GM12878 (cell line): ENCODE measurements around the gene SH3BGRL3. TPM values are rescaled to one million over a fixed set of nuclear protein-coding genes. Genes with fewer than 3 reads are reported as not detected.

Experiments used
- ATAC-seq: fragments of 200-7000 bp; cut with Tn5 transposase; 3 replicates; pipeline ENCODE4 v1.9.1; 2020; ENCODE audit warnings: mild to moderate bottlenecking, moderate library complexity
- BruUV-seq: library from RNA; stranded (reverse); fragments of 400-500 nt; replicated peaks from 2 replicates; lab custom pipeline; 2021; lab: Mats Ljungman, UMichigan
- CTCF ChIA-PET: fragments of 300-600 bp; sonication (Branson Sonifier 250); formaldehyde crosslinking; extraction: SDS; loops from one replicate; lab custom pipeline; 2021; ENCODE audit warnings: inconsistent platforms; lab: Yijun Ruan, JAX
- POLR2A ChIA-PET: fragments of 350-600 bp; formaldehyde crosslinking; extraction: SDS; loops from one replicate; lab custom pipeline; 2021; ENCODE audit warnings: inconsistent platforms; lab: Charles Lee
- RAD21 ChIA-PET: fragments of 300-600 bp; sonication (Branson Sonifier 250); formaldehyde crosslinking; loops from one replicate; lab custom pipeline; 2023; ENCODE audit warnings: antibody characterized with exemption; ENCODE audit not compliant: unreplicated experiment; lab: Charles Lee
- SMC1A ChIA-PET: fragments of 300-600 bp; sonication (Branson Sonifier 250); formaldehyde crosslinking; loops from one replicate; lab custom pipeline; 2023; ENCODE audit not compliant: unreplicated experiment, uncharacterized antibody; lab: Charles Lee
- DNase-seq: peaks from one replicate; pipeline ENCODE4 v3.0.0-alpha.2; 2011; ENCODE audit warnings: low read depth, low spot score
- FAIRE-seq: peaks from 3 replicates; lab custom pipeline; 2011; peaks lifted over from hg19 to GRCh38; lab: Jason Lieb, UNC
- H2AFZ ChIP-seq: 2 replicates; pipeline ENCODE4 v1.6.0; 2011; ENCODE audit warnings: low read depth, low read length, control low read depth; ENCODE audit not compliant: control insufficient read depth
- H3K27ac ChIP-seq: 2 replicates; pipeline ENCODE4 v1.5.1; 2011; ENCODE audit warnings: control low read depth; ENCODE audit not compliant: control insufficient read depth, insufficient read depth
- H3K27me3 ChIP-seq, 2 experiments: replicated peaks in 1 of 2; 2 replicates each; pipeline versions ENCODE4 v1.6.0 to v1.6.1; 2011; ENCODE audit warnings: low read length in 1 of 2; ENCODE audit not compliant: control insufficient read depth in 2 of 2, insufficient read depth in 2 of 2
- H3K36me3 ChIP-seq, 2 experiments: 2 replicates each; pipeline ENCODE4 v1.5.1; 2011; ENCODE audit warnings: low read length in 1 of 2; ENCODE audit not compliant: control insufficient read depth in 2 of 2, insufficient read depth in 2 of 2
- H3K4me1 ChIP-seq: 2 replicates; pipeline ENCODE4 v1.6.1; 2011; ENCODE audit warnings: mild to moderate bottlenecking, low read length, moderate library complexity, mixed read lengths; ENCODE audit not compliant: control insufficient read depth, insufficient read depth
- H3K4me2 ChIP-seq: 2 replicates; pipeline ENCODE4 v1.6.0; 2011; ENCODE audit warnings: control low read depth; ENCODE audit not compliant: control insufficient read depth, insufficient read depth
- H3K4me3 ChIP-seq: fragments of 200-600 bp; sonication (generic); 2 replicates; pipeline ENCODE4 v1.5.1; 2016
- H3K79me2 ChIP-seq: 2 replicates; pipeline ENCODE4 v1.6.0; 2011; ENCODE audit warnings: low read length; ENCODE audit not compliant: control insufficient read depth, insufficient read depth
- H3K9ac ChIP-seq: 2 replicates; pipeline ENCODE4 v1.8.0; 2011; ENCODE audit warnings: low read length, control low read depth, mixed read lengths; ENCODE audit not compliant: control insufficient read depth, insufficient read depth
- H3K9me3 ChIP-seq: replicated peaks from 3 replicates; pipeline ENCODE4 v1.5.1; 2011; ENCODE audit warnings: mild to moderate bottlenecking, low read length; ENCODE audit not compliant: control insufficient read depth, insufficient read depth
- H4K20me1 ChIP-seq: 2 replicates; pipeline ENCODE4 v1.6.0; 2011; ENCODE audit not compliant: control insufficient read depth, insufficient read depth
- ATF7 ChIP-seq: fragments of 450-650 bp; IDR thresholded peaks from 2 replicates; pipeline ENCODE4 v1.6.1; 2016; ENCODE audit warnings: low read depth, mild to moderate bottlenecking
- CEBPB ChIP-seq, 2 experiments: fragments of 150-350 bp in 1 of 2; IDR thresholded peaks; 2 replicates each; pipeline ENCODE4 v1.6.1; 2012 to 2014; ENCODE audit warnings: low read depth in 2 of 2, low read length in 2 of 2, borderline replicate concordance in 1 of 2, inconsistent platforms in 1 of 2
- ESRRA ChIP-seq: IDR thresholded peaks from 2 replicates; pipeline ENCODE4 v1.6.1; 2012; ENCODE audit warnings: mild to moderate bottlenecking, low read length, improper control_type of control experiment
- KLF5 ChIP-seq: fragments of 450-650 bp; IDR thresholded peaks from 2 replicates; pipeline ENCODE4 v1.6.1; 2014; ENCODE audit warnings: mild to moderate bottlenecking; ENCODE audit not compliant: partially characterized antibody
- NBN ChIP-seq: fragments of 450-650 bp; IDR thresholded peaks from 2 replicates; pipeline ENCODE4 v1.6.1; 2016
- PML ChIP-seq: IDR thresholded peaks from 2 replicates; pipeline ENCODE4 v1.6.1; 2012; ENCODE audit warnings: low read length, inconsistent platforms
- RAD21 ChIP-seq: IDR thresholded peaks from 2 replicates; pipeline ENCODE4 v1.6.1; 2011; ENCODE audit warnings: mild to moderate bottlenecking, low read depth, low read length, moderate library complexity; ENCODE audit not compliant: insufficient read depth
- RB1 ChIP-seq: fragments of 450-650 bp; formaldehyde crosslinking; IDR thresholded peaks from 2 replicates; pipeline ENCODE4 v1.6.1; 2017; ENCODE audit warnings: mild to moderate bottlenecking, borderline replicate concordance
- SMC3 ChIP-seq: IDR thresholded peaks from 2 replicates; pipeline ENCODE4 v1.6.1; 2011; ENCODE audit warnings: low read length, improper control_type of control experiment, borderline replicate concordance
- ZNF217 ChIP-seq: fragments of 450-650 bp; IDR thresholded peaks from 2 replicates; pipeline ENCODE4 v1.6.1; 2017; ENCODE audit warnings: antibody characterized with exemption, mild to moderate bottlenecking
- WGBS: methylation state at CpG from one replicate; pipeline ENCODE4 v1.1.6; 2016; ENCODE audit warnings: low lambda C conversion rate; ENCODE audit not compliant: insufficient replicate concordance, insufficient coverage; ENCODE audit errors: missing lambda C conversion rate; 5-methylcytosine and 5-hydroxymethylcytosine counted together
- in situ Hi-C: fragments of 300-500 bp; cut with MboI; formaldehyde crosslinking; loops from 9 replicates; pipeline ENCODE4 v1.14.3; 2018; ENCODE audit warnings: mixed read lengths
- intact Hi-C: fragments of 100-400 bp; cut with micrococcal nuclease; formaldehyde crosslinking; loops from one replicate; pipeline ENCODE4 v1.14.2; 2022; ENCODE audit not compliant: unreplicated experiment
- polyA plus RNA-seq, 11 experiments: library from polyadenylated mRNA; depleted of rRNA in 4 of 11; unstranded in 6 of 11; stranded (reverse) in 5 of 11; fragments of >200 nt; fragmentation: Nextera tagmentation in 4 of 11; fragmentation: Illumina TruSeq in 1 of 11; extraction: Ambion mirVana in 4 of 11; extraction: Trizol in 1 of 11; gene quantifications; 1 replicate in 1 of 11; 2 replicates in 10 of 11; pipeline versions ENCODE4 v1.2.1 to v1.2.3, GENCODE V29; 2011 to 2016; ENCODE audit warnings: inconsistent platforms in 2 of 11, missing spikeins in 2 of 11, low read depth in 1 of 11
- total RNA-seq, 4 experiments: library from RNA; depleted of rRNA in 3 of 4; stranded (reverse); fragments of >200 nt in 3 of 4; fragmentation: Illumina TruSeq in 1 of 4; extraction: Trizol in 1 of 4; gene quantifications; 2 replicates each; pipeline versions ENCODE4 v1.2.1 to v1.2.3, GENCODE V29; 2013 to 2021
- TF ChIP-seq, protein P1 (sequence below): IDR thresholded peaks from 2 replicates; pipeline ENCODE4 v1.6.1; 2011; ENCODE audit warnings: borderline replicate concordance, low read depth, mild to moderate bottlenecking, moderate library complexity, mixed read lengths, low read length; ENCODE audit not compliant: insufficient read depth; ENCODE audit errors: extremely low read length
- TF ChIP-seq, protein P2 (sequence below): fragments of 150-350 bp; IDR thresholded peaks from 2 replicates; pipeline ENCODE4 v1.6.1; 2016; ENCODE audit warnings: low read depth, low read length
- TF ChIP-seq, protein P3 (sequence below): fragments of 450-650 bp; IDR thresholded peaks from 2 replicates; pipeline ENCODE4 v1.6.1; 2014; ENCODE audit warnings: mild to moderate bottlenecking
- TF ChIP-seq, protein P4 (sequence below): fragments of 450-650 bp; IDR thresholded peaks from 2 replicates; pipeline ENCODE4 v1.6.1; 2018; ENCODE audit warnings: borderline replicate concordance, mild to moderate bottlenecking; ENCODE audit not compliant: partially characterized antibody

The SH3BGRL3 gene
- total and polyA plus RNA-seq, 10 of the 15 experiments (the other 5 are each of a cell fraction or from before 2014, with no cell fraction given): 39.7 to 390 (median 118) TPM

DNA sequence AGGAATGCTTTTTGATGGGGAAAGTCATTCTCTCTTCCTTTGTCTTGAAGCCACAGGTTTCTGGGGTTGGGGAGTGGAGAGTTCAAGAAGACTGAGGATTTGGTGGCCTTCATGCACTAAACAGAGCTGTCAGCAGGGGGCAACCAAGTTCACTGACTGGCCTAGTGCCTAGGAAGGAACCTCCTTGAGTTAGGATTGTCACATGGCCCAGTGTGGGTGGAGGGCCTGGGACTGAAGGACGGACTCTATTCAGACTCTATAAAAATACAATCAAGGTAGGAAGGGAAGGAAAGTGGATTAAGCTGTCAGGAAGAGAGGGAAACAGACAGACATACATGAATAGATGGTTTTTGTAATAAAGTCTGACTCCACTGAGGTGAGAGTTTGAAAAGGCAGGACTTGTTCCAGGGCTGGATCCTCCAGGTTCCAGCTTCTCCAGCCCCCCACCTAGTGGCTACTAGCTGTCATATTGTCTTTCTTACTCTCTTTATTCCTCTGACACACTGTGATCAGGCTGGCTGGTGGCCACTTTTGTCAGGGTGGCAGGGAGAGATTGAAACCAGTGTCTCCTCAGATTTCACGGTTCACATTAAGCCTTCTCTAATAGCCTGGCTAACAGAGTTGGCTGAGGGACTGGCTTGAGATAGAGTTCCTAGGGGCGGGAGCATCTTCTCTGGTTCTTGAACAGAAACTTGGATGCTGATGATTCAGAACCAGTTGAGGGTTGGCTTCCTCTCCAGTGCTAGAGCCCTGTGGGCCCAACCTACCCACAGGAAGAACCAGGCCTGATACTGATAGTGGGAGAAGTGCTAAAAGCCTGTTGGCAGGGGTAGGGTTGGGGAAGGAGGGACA, 4.1 kb upstream of the SH3BGRL3 start:
- H3K4me2 ChIP-seq: no peak overlapping the region
- ChIA-PET POLR2A (interaction anchor here (0.6 to 1.7 kb wide), 3 partner anchors 13 to 1033 kb away, joined by 5 to 6 read pairs (median 6); no protein-coding TSS in a partner anchor), SMC1A (interaction anchor here (0.9 to 9.1 kb wide), 10 partner anchors 9 to 141 kb away, joined by 3 to 119 read pairs (median 3); partner anchors contain the start of gene CD52), RAD21 (interaction anchor here (0.7 to 8.9 kb wide), 8 partner anchors 9 to 431 kb away, joined by 3 to 113 read pairs (median 7); partner anchors contain the start of gene CD52), CTCF (interaction anchor here (0.7 to 18.0 kb wide), 23 partner anchors 9 to 224 kb away, joined by 3 to 879 read pairs (median 5); partner anchors contain the start of genes CD52, CEP85 and ZNF593)
- no peaks in the 10 kb centered on the region for H4K20me1 ChIP-seq
- no TSS peak for BruUV-seq
- no peaks in the 10 kb centered on the region for H3K9me3 ChIP-seq
- DNase-seq (no peak), FAIRE-seq (peak; percentile 80), ATAC-seq (peak; percentile 64)
- peak overlapping the region; percentile 40 for H2AFZ ChIP-seq
- peaks cover 13 to 19% of the 10 kb centered on the region in 2 experiments for H3K36me3 ChIP-seq
- peaks cover 36% of the 10 kb centered on the region for H3K4me1 ChIP-seq
- 8% methylated on average over 3 of the region's 3 CpGs for WGBS
- peak overlapping the region; percentile 52; the same call in 1 of the 2 replicates for H3K27ac ChIP-seq
- H3K27me3 ChIP-seq: no peaks in the 10 kb centered on the region
- H3K9ac ChIP-seq: no peak overlapping the region
- intact Hi-C loops: loop anchor here (1.0 kb wide), 1 partner anchor 45 kb away; no protein-coding TSS in a partner anchor
- H3K79me2 ChIP-seq: peaks cover 17% of the 10 kb centered on the region
- no peak overlapping the region for H3K4me3 ChIP-seq
- in situ Hi-C loops: no loop called here
- TF ChIP-seq NBN (peak; percentile 76; the same call in 1 of the 2 replicates), ESRRA (no peak), RAD21 (peak; percentile 83), KLF5 (no peak), PML (no peak), RB1 (0 out of 2 replicates have a peak, but pooled peaks have one; percentile 31), ATF7 (no peak), SMC3 (peak; percentile 86), ZNF217 (no peak), CEBPB (IDR thresholded peaks at IDR 0.05; ENCODE audit: borderline replicate concordance in 1 of 2, low read depth in 2 of 2, low read length in 2 of 2) (no peak)
- TF ChIP-seq, protein P1, sequence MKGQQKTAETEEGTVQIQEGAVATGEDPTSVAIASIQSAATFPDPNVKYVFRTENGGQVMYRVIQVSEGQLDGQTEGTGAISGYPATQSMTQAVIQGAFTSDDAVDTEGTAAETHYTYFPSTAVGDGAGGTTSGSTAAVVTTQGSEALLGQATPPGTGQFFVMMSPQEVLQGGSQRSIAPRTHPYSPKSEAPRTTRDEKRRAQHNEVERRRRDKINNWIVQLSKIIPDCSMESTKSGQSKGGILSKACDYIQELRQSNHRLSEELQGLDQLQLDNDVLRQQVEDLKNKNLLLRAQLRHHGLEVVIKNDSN: peak; percentile 65
- TF ChIP-seq, protein P2, sequence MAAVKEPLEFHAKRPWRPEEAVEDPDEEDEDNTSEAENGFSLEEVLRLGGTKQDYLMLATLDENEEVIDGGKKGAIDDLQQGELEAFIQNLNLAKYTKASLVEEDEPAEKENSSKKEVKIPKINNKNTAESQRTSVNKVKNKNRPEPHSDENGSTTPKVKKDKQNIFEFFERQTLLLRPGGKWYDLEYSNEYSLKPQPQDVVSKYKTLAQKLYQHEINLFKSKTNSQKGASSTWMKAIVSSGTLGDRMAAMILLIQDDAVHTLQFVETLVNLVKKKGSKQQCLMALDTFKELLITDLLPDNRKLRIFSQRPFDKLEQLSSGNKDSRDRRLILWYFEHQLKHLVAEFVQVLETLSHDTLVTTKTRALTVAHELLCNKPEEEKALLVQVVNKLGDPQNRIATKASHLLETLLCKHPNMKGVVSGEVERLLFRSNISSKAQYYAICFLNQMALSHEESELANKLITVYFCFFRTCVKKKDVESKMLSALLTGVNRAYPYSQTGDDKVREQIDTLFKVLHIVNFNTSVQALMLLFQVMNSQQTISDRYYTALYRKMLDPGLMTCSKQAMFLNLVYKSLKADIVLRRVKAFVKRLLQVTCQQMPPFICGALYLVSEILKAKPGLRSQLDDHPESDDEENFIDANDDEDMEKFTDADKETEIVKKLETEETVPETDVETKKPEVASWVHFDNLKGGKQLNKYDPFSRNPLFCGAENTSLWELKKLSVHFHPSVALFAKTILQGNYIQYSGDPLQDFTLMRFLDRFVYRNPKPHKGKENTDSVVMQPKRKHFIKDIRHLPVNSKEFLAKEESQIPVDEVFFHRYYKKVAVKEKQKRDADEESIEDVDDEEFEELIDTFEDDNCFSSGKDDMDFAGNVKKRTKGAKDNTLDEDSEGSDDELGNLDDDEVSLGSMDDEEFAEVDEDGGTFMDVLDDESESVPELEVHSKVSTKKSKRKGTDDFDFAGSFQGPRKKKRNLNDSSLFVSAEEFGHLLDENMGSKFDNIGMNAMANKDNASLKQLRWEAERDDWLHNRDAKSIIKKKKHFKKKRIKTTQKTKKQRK: no peak
- TF ChIP-seq, protein P3, sequence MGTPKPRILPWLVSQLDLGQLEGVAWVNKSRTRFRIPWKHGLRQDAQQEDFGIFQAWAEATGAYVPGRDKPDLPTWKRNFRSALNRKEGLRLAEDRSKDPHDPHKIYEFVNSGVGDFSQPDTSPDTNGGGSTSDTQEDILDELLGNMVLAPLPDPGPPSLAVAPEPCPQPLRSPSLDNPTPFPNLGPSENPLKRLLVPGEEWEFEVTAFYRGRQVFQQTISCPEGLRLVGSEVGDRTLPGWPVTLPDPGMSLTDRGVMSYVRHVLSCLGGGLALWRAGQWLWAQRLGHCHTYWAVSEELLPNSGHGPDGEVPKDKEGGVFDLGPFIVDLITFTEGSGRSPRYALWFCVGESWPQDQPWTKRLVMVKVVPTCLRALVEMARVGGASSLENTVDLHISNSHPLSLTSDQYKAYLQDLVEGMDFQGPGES: no peak
- TF ChIP-seq, protein P4, sequence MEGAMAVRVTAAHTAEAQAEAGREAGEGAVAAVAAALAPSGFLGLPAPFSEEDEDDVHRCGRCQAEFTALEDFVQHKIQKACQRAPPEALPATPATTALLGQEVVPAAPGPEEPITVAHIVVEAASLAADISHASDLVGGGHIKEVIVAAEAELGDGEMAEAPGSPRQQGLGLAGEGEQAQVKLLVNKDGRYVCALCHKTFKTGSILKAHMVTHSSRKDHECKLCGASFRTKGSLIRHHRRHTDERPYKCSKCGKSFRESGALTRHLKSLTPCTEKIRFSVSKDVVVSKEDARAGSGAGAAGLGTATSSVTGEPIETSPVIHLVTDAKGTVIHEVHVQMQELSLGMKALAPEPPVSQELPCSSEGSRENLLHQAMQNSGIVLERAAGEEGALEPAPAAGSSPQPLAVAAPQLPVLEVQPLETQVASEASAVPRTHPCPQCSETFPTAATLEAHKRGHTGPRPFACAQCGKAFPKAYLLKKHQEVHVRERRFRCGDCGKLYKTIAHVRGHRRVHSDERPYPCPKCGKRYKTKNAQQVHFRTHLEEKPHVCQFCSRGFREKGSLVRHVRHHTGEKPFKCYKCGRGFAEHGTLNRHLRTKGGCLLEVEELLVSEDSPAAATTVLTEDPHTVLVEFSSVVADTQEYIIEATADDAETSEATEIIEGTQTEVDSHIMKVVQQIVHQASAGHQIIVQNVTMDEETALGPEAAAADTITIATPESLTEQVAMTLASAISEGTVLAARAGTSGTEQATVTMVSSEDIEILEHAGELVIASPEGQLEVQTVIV: no peak
